ENCODE data around the gene NUDT6.

NUDT6 gene

GRCh38 chr4:122889726-122890125 lies 32.7 kb downstream of the NUDT6 start:
- in situ Hi-C loops (cut with MboI; ENCODE audit: low sequenced_read_pairs, unreplicated experiment): no loop called here
- no peak for TF ChIP-seq CTCF (IDR thresholded peaks at IDR 0.05; ENCODE audit: borderline replicate concordance, control extremely low read depth, extremely low read depth, insufficient read depth, missing control alignments)
- no peak for DNase-seq (ENCODE audit: low spot score)

- DNase-seq (ENCODE audit: low spot score): no peak
- no peak for TF ChIP-seq CTCF (IDR thresholded peaks at IDR 0.05; ENCODE audit: borderline replicate concordance, control extremely low read depth, extremely low read depth, insufficient read depth, missing control alignments)
- in situ Hi-C loops (cut with MboI; ENCODE audit: low sequenced_read_pairs, unreplicated experiment): no loop called here
Observed at GRCh38 chr4:122884499-122884898, 37.9 kb downstream of the NUDT6 start.

- no peak for DNase-seq (ENCODE audit: low spot score)
- in situ Hi-C loops (cut with MboI; ENCODE audit: low sequenced_read_pairs, unreplicated experiment): no loop called here
Observed at GRCh38 chr4:122882857-122883735, 39.3 kb downstream of the NUDT6 start.

GRCh38 chr4:122879001-122879400 lies 43.4 kb downstream of the NUDT6 start:
- peak; percentile 13 for DNase-seq (ENCODE audit: low spot score)
- in situ Hi-C loops (cut with MboI; ENCODE audit: low sequenced_read_pairs, unreplicated experiment): no loop called here
- no peak for TF ChIP-seq CTCF (IDR thresholded peaks at IDR 0.05; ENCODE audit: borderline replicate concordance, control extremely low read depth, extremely low read depth, insufficient read depth, missing control alignments)

More at GRCh38 chr4:122882857-122883735, 39.3 kb downstream of the NUDT6 start:
- no peak for TF ChIP-seq CTCF (IDR thresholded peaks at IDR 0.05; ENCODE audit: borderline replicate concordance, control extremely low read depth, extremely low read depth, insufficient read depth, missing control alignments)

- DNase-seq (ENCODE audit: low spot score): no peak
- in situ Hi-C loops (cut with MboI; ENCODE audit: low sequenced_read_pairs, unreplicated experiment): no loop called here
- TF ChIP-seq CTCF (IDR thresholded peaks at IDR 0.05; ENCODE audit: borderline replicate concordance, control extremely low read depth, extremely low read depth, insufficient read depth, missing control alignments): no peak
Observed at GRCh38 chr4:122876456-122876855, 45.9 kb downstream of the NUDT6 start.

- DNase-seq (ENCODE audit: low spot score): no peak
- no peak for TF ChIP-seq CTCF (IDR thresholded peaks at IDR 0.05; ENCODE audit: borderline replicate concordance, control extremely low read depth, extremely low read depth, insufficient read depth, missing control alignments)
- in situ Hi-C loops (cut with MboI; ENCODE audit: low sequenced_read_pairs, unreplicated experiment): no loop called here
Observed at GRCh38 chr4:122875949-122876348, 46.4 kb downstream of the NUDT6 start.

Measured in GM13976 (cell line).